ENCODE results near the gene PPP4R1. TPM values are rescaled to one million over a fixed set of nuclear protein-coding genes. Genes with fewer than 3 reads are reported as not detected.

PPP4R1 gene
- total and polyA plus RNA-seq, 4 donors: 87.2 to 105 (median 92.5) TPM

DNA sequence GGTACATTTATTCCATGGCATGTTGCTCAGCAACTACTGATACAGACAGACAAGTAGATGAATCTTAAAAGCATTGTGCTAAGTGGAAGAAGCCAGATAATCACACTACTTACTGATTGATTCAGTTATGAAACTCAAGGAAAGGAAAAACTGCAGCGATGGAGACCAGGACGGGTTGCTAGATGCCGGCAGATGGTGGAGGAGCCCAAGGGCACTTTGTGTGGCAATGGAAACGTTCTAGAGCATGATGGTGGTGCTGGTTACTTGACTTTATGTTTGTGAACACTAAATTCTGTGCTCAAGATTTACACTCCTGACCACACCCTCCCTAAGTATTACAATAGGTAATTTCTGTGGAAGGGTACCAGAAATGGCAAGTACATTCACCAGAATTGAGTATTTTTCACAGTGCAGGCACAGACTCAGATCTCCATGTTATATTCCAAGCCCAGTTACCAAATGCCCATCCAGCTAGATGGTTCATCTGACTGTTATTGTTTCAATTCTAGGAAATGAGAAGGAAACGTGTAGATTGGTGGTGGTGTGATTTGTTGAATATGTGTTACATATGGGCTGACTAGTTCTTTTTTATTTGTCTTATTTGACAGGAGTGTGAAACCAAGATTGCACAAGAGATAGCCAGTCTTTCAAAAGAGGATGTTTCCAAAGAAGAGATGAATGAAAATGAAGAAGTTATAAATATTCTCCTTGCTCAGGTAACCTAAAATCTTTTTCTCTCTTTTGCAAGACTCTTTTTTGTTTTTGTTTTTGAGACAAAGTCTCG is 83.9 kb downstream of the PPP4R1 start:
- Histone ChIP-seq H3K4me3 (ENCODE audit: low read depth, low read length) (no peak overlapping the region), H3K9me3 (ENCODE audit: control insufficient read depth, insufficient read depth, low read length) (no peaks in the 10 kb centered on the region), H3K27ac (ENCODE audit: low read depth, low read length) (no peak overlapping the region), H3K36me3 (ENCODE audit: control insufficient read depth, insufficient read depth, low read length) (peaks cover 33% of the 10 kb centered on the region), H3K4me1 (ENCODE audit: control insufficient read depth, insufficient read depth, low read length) (peaks cover 10% of the 10 kb centered on the region), H3K27me3 (ENCODE audit: control insufficient read depth, insufficient read depth, low read length) (no peaks in the 10 kb centered on the region)
- no peak for DNase-seq (ENCODE audit: low read depth in 4 of 6, low spot score in 6 of 6)
- 100% methylated on average over 5 of the region's 6 CpGs for WGBS (ENCODE audit: insufficient coverage)

- no peak for DNase-seq (ENCODE audit: low read depth in 4 of 6, low spot score in 6 of 6)
- H3K9me3 ChIP-seq (ENCODE audit: control insufficient read depth, insufficient read depth, low read length): no peaks in the 10 kb centered on the region
- H3K27ac ChIP-seq (ENCODE audit: low read depth, low read length): no peak overlapping the region
- H3K4me3 ChIP-seq (ENCODE audit: low read depth, low read length): no peak overlapping the region
- H3K36me3 ChIP-seq (ENCODE audit: control insufficient read depth, insufficient read depth, low read length): peaks cover 22% of the 10 kb centered on the region
- H3K27me3 ChIP-seq (ENCODE audit: control insufficient read depth, insufficient read depth, low read length): no peaks in the 10 kb centered on the region
- H3K4me1 ChIP-seq (ENCODE audit: control insufficient read depth, insufficient read depth, low read length): no peaks in the 10 kb centered on the region
Measured at GRCh38 chr18:9526458-9526857, 87.9 kb downstream of the PPP4R1 start.

DNA sequence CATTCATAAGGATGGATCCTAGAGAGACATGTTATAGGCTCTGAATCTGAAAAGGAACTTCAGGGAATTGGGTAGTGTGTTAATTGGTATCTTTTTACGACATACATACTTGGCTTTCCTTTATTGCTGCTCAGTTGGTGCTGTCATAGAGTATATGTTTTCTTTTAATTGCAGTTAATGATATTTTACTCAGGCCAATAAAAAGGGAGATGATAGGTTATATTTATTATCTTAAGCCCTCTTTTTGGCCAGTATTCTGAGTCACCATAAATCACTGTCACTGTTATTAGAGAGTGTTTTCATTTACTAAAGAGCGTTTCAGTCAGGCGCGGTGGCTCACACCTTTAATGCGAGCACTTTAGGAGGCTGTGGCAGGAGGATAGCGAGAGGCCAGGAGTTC is 91.4 kb downstream of the PPP4R1 start:
- DNase-seq (ENCODE audit: low read depth in 4 of 6, low spot score in 6 of 6): peak in 1 of 6 donors; percentile 6
- H3K4me3 ChIP-seq (ENCODE audit: low read depth, low read length): no peak overlapping the region
- peaks cover 12% of the 10 kb centered on the region for H3K36me3 ChIP-seq (ENCODE audit: control insufficient read depth, insufficient read depth, low read length)
- no peaks in the 10 kb centered on the region for H3K4me1 ChIP-seq (ENCODE audit: control insufficient read depth, insufficient read depth, low read length)
- H3K9me3 ChIP-seq (ENCODE audit: control insufficient read depth, insufficient read depth, low read length): no peaks in the 10 kb centered on the region
- H3K27ac ChIP-seq (ENCODE audit: low read depth, low read length): no peak overlapping the region
- WGBS (ENCODE audit: insufficient coverage): no CpG with 5 or more reads among the region's 6 CpGs
- H3K27me3 ChIP-seq (ENCODE audit: control insufficient read depth, insufficient read depth, low read length): no peaks in the 10 kb centered on the region

GRCh38 chr18:9521770-9522169 is 92.6 kb downstream of the PPP4R1 start:
- H3K4me3 ChIP-seq (ENCODE audit: low read depth, low read length): no peak overlapping the region
- DNase-seq (ENCODE audit: low read depth in 4 of 6, low spot score in 6 of 6): no peak
- H3K4me1 ChIP-seq (ENCODE audit: control insufficient read depth, insufficient read depth, low read length): no peaks in the 10 kb centered on the region
- H3K9me3 ChIP-seq (ENCODE audit: control insufficient read depth, insufficient read depth, low read length): no peaks in the 10 kb centered on the region
- 93% methylated on average over 5 of the region's 7 CpGs for WGBS (ENCODE audit: insufficient coverage)
- H3K27ac ChIP-seq (ENCODE audit: low read depth, low read length): no peak overlapping the region
- peaks cover 19% of the 10 kb centered on the region for H3K36me3 ChIP-seq (ENCODE audit: control insufficient read depth, insufficient read depth, low read length)
- no peaks in the 10 kb centered on the region for H3K27me3 ChIP-seq (ENCODE audit: control insufficient read depth, insufficient read depth, low read length)

- H3K36me3 ChIP-seq (ENCODE audit: control insufficient read depth, insufficient read depth, low read length): peaks cover 13% of the 10 kb centered on the region
- 100% methylated on average over 1 of the region's 3 CpGs for WGBS (ENCODE audit: insufficient coverage)
- H3K27ac ChIP-seq (ENCODE audit: low read depth, low read length): no peak overlapping the region
- no peaks in the 10 kb centered on the region for H3K9me3 ChIP-seq (ENCODE audit: control insufficient read depth, insufficient read depth, low read length)
- no peak overlapping the region for H3K4me3 ChIP-seq (ENCODE audit: low read depth, low read length)
- DNase-seq (ENCODE audit: low read depth in 4 of 6, low spot score in 6 of 6): no peak
- H3K4me1 ChIP-seq (ENCODE audit: control insufficient read depth, insufficient read depth, low read length): no peaks in the 10 kb centered on the region
- H3K27me3 ChIP-seq (ENCODE audit: control insufficient read depth, insufficient read depth, low read length): no peaks in the 10 kb centered on the region
Measured at GRCh38 chr18:9520666-9521065, 93.7 kb downstream of the PPP4R1 start.

DNA sequence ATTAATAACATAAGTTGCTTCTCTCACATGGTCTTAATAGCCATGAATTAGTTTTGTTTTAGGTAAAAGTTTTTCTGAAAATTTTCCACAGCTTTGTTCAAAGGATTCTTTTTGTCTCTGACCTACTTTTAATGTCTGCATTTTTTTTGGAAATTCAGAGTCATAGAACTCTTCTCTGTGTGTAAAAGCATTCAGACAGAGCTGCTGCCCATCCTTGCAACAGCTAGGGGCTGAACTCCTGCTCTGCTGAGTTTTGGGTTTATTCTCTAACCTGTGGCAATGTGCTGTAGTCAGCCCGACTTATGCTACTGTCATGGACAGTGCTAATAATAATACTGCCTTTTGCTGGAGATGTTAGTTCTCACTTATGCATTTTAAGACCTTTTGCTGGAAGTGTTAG is 95.0 kb downstream of the PPP4R1 start:
- Histone ChIP-seq H3K27ac (ENCODE audit: low read depth, low read length) (no peak overlapping the region), H3K9me3 (ENCODE audit: control insufficient read depth, insufficient read depth, low read length) (no peaks in the 10 kb centered on the region), H3K4me1 (ENCODE audit: control insufficient read depth, insufficient read depth, low read length) (no peaks in the 10 kb centered on the region), H3K36me3 (ENCODE audit: control insufficient read depth, insufficient read depth, low read length) (peaks cover 11% of the 10 kb centered on the region), H3K27me3 (ENCODE audit: control insufficient read depth, insufficient read depth, low read length) (no peaks in the 10 kb centered on the region), H3K4me3 (ENCODE audit: low read depth, low read length) (no peak overlapping the region)
- no peak for DNase-seq (ENCODE audit: low read depth in 4 of 6, low spot score in 6 of 6)
- WGBS (ENCODE audit: insufficient coverage): no CpG with 5 or more reads among the region's 1 CpG

GRCh38 chr18:9517869-9518268 is 96.5 kb downstream of the PPP4R1 start:
- DNase-seq (ENCODE audit: low read depth in 4 of 6, low spot score in 6 of 6): no peak
- no peaks in the 10 kb centered on the region for H3K9me3 ChIP-seq (ENCODE audit: control insufficient read depth, insufficient read depth, low read length)
- no peak overlapping the region for H3K27ac ChIP-seq (ENCODE audit: low read depth, low read length)
- no peaks in the 10 kb centered on the region for H3K27me3 ChIP-seq (ENCODE audit: control insufficient read depth, insufficient read depth, low read length)
- no peak overlapping the region for H3K4me3 ChIP-seq (ENCODE audit: low read depth, low read length)
- H3K4me1 ChIP-seq (ENCODE audit: control insufficient read depth, insufficient read depth, low read length): no peaks in the 10 kb centered on the region
- 93% methylated on average over 5 of the region's 6 CpGs for WGBS (ENCODE audit: insufficient coverage)
- H3K36me3 ChIP-seq (ENCODE audit: control insufficient read depth, insufficient read depth, low read length): peaks cover 9% of the 10 kb centered on the region

GRCh38 chr18:9516437-9517064 is 97.8 kb downstream of the PPP4R1 start:
- peak in 4 of 6 donors; percentile 13 to 81 (median 50) for DNase-seq (ENCODE audit: low read depth in 4 of 6, low spot score in 6 of 6)
- Histone ChIP-seq H3K27me3 (ENCODE audit: control insufficient read depth, insufficient read depth, low read length) (no peaks in the 10 kb centered on the region), H3K36me3 (ENCODE audit: control insufficient read depth, insufficient read depth, low read length) (peaks cover 10% of the 10 kb centered on the region), H3K27ac (ENCODE audit: low read depth, low read length) (no peak overlapping the region), H3K9me3 (ENCODE audit: control insufficient read depth, insufficient read depth, low read length) (no peaks in the 10 kb centered on the region), H3K4me1 (ENCODE audit: control insufficient read depth, insufficient read depth, low read length) (no peaks in the 10 kb centered on the region), H3K4me3 (ENCODE audit: low read depth, low read length) (no peak overlapping the region)
- no CpG with 5 or more reads among the region's 4 CpGs for WGBS (ENCODE audit: insufficient coverage)

DNA sequence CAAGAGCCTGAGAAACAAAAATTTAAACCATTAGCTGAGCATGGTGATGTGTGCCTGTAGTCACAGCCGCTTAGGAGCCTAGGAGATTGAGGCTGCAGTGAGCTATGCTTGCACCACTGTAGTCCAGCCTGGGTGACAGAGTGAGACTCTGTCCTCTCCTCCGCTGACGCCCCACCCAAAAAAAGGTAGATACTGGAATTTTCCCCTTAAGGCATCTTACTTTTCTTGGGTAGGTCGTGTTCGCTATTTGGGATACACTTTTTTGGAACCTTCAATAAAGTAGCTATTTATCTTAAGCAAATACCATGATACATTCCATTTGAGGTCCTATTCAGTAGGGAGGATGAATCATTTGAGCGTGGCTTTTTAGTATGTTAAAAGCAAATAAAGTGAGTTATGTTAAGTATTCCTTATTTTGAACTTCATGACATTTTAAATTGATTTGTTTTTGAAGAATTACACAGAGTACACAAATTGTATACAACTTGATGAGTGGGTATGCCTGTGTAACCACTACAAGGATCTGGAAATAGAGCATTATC is 100.3 kb downstream of the PPP4R1 start:
- Histone ChIP-seq H3K36me3 (ENCODE audit: control insufficient read depth, insufficient read depth, low read length) (peaks cover 10% of the 10 kb centered on the region), H3K27me3 (ENCODE audit: control insufficient read depth, insufficient read depth, low read length) (no peaks in the 10 kb centered on the region), H3K4me3 (ENCODE audit: low read depth, low read length) (no peak overlapping the region), H3K4me1 (ENCODE audit: control insufficient read depth, insufficient read depth, low read length) (no peaks in the 10 kb centered on the region), H3K27ac (ENCODE audit: low read depth, low read length) (no peak overlapping the region), H3K9me3 (ENCODE audit: control insufficient read depth, insufficient read depth, low read length) (no peaks in the 10 kb centered on the region)
- no peak for DNase-seq (ENCODE audit: low read depth in 4 of 6, low spot score in 6 of 6)
- WGBS (ENCODE audit: insufficient coverage): 100% methylated on average over 3 of the region's 6 CpGs
